DOHH2 (cell line): ENCODE data around the gene IGFL4.

Source experiments
- CTCF ChIP-seq: fragments of 200-600 bp; sonication (generic); IDR thresholded peaks from one replicate; pipeline ENCODE4 v1.5.1; 2014; ENCODE audit warnings: antibody characterized with exemption, mild to moderate bottlenecking, low read depth, low read length; ENCODE audit not compliant: poor library complexity, severe bottlenecking
- EZH2phosphoT487 ChIP-seq: fragments of 200-600 bp; sonication (generic); IDR thresholded peaks from 2 replicates; pipeline ENCODE4 v1.6.1; 2017; ENCODE audit warnings: borderline replicate concordance, mild to moderate bottlenecking, antibody characterized with exemption, low read length, moderate library complexity, mixed read lengths

GRCh38 chr19:45994456-45994997 lies 46.3 kb downstream of the IGFL4 start:
- TF ChIP-seq CTCF: no peak
- no peak for TF ChIP-seq EZH2phosphoT487
